GM20431 (cell line): ENCODE measurements around the gene TNFRSF1A.

Experiments
- in situ Hi-C: fragments of 300-500 bp; cut with MseI, MboI; formaldehyde crosslinking; loops from one replicate; pipeline ENCODE4 v1.15.0; 2020; ENCODE audit warnings: low sequenced_read_pairs; ENCODE audit not compliant: unreplicated experiment

The TNFRSF1A gene

GRCh38 chr12:6284273-6284672 is 57.6 kb downstream of the TNFRSF1A start:
- in situ Hi-C loops, result loop anchor here (10.0 kb wide), 2 partner anchors 89 to 219 kb away; no protein-coding TSS in a partner anchor

GRCh38 chr12:6282453-6282840 is 59.4 kb downstream of the TNFRSF1A start:
- in situ Hi-C loops, result loop anchor here (10.0 kb wide), 2 partner anchors 88 to 218 kb away; no protein-coding TSS in a partner anchor

- in situ Hi-C loops, result loop anchor here (10.0 kb wide), 2 partner anchors 86 to 216 kb away; no protein-coding TSS in a partner anchor
Observed at GRCh38 chr12:6281081-6281809, 60.6 kb downstream of the TNFRSF1A start.

GRCh38 chr12:6280672-6281071 is 61.2 kb downstream of the TNFRSF1A start:
- in situ Hi-C loops, result loop anchor here (10.0 kb wide), 2 partner anchors 86 to 216 kb away; no protein-coding TSS in a partner anchor

- in situ Hi-C loops, result loop anchor here (10.0 kb wide), 2 partner anchors 85 to 215 kb away; no protein-coding TSS in a partner anchor
Observed at GRCh38 chr12:6280053-6280469, 61.8 kb downstream of the TNFRSF1A start.

- in situ Hi-C loops, result loop anchor here (10.0 kb wide), 2 partner anchors 85 to 215 kb away; no protein-coding TSS in a partner anchor
Observed at GRCh38 chr12:6279631-6280030, 62.2 kb downstream of the TNFRSF1A start.

GRCh38 chr12:6279256-6279628 is 62.6 kb downstream of the TNFRSF1A start:
- in situ Hi-C loops, result no loop called here
